ENCODE results near the gene SLC38A10. TPM values are rescaled to one million over a fixed set of nuclear protein-coding genes. Genes with fewer than 3 reads are reported as not detected.

Gene SLC38A10
- total and polyA plus RNA-seq, 2 of the 4 experiments (the other 2 are of a cell fraction), result 12.7 to 46.7 TPM

- Histone ChIP-seq H3K27me3 (ENCODE audit: control insufficient read depth, insufficient read depth, low read length) (no peaks in the 10 kb centered on the region), H4K5ac (ENCODE audit: low read depth, low read length) (no peak overlapping the region), H3K36me3 (ENCODE audit: control insufficient read depth, insufficient read depth, low read length) (peaks cover 38% of the 10 kb centered on the region), H3K4me3 (ENCODE audit: insufficient read depth, low read depth, low read length) (no peak overlapping the region), H2AK9ac (replicated peaks; ENCODE audit: low read depth, low read length, poor library complexity) (no peak overlapping the region), H3K79me1 (ENCODE audit: low read depth in 1 of 2, low read length in 2 of 2) (peaks cover 10 to 73% of the 10 kb centered on the region in 2 experiments), H3K27ac (ENCODE audit: insufficient read depth, low read length) (no peak overlapping the region), H2BK120ac (ENCODE audit: low read depth, low read length) (no peak overlapping the region), H2BK20ac (ENCODE audit: low read depth, low read length) (no peak overlapping the region), H2AFZ (replicated peaks; ENCODE audit: low read length, poor library complexity) (no peak overlapping the region), H4K20me1 (ENCODE audit: insufficient read depth, low read length) (peaks cover 29% of the 10 kb centered on the region), H3K4me1 (ENCODE audit: control insufficient read depth, insufficient read depth, low read length) (peaks cover 3% of the 10 kb centered on the region; the same call in 1 of the 2 replicates), H3K18ac (ENCODE audit: low read depth, low read length) (no peak overlapping the region), H3K14ac (replicated peaks; ENCODE audit: low read depth, low read length) (no peak overlapping the region), H2BK5ac (ENCODE audit: low read depth, low read length, poor library complexity, severe bottlenecking) (no peak overlapping the region), H3K56ac (ENCODE audit: extremely low read depth, insufficient read depth, low read length) (no peak overlapping the region), H4K8ac (ENCODE audit: low read depth in 2 of 2, low read length in 2 of 2) (no peak overlapping the region), H3K4ac (ENCODE audit: low read depth, low read length) (no peak overlapping the region), H4K91ac (ENCODE audit: insufficient read depth, low read depth, low read length) (no peak overlapping the region), H3K23ac (ENCODE audit: low read depth, low read length) (no peak overlapping the region), H2BK15ac (ENCODE audit: low read depth, low read length) (no peak overlapping the region), H3K4me2 (ENCODE audit: low read depth, low read length) (no peak overlapping the region), H3K9me1 (ENCODE audit: insufficient read depth, low read length) (no peaks in the 10 kb centered on the region; the same call in 1 of the 2 replicates), H3K9ac (ENCODE audit: low read depth, low read length) (no peak overlapping the region), H3K9me3 (ENCODE audit: control insufficient read depth, insufficient read depth, low read length) (no peaks in the 10 kb centered on the region), H2AK5ac (ENCODE audit: low read depth, low read length) (no peak overlapping the region)
- DNase-seq (no peak), ATAC-seq (ENCODE audit: low read depth) (no peak)
- in situ Hi-C loops (cut with MboI; ENCODE audit: low sequenced_read_pairs), result no loop called here
- intact Hi-C loops (cut with micrococcal nuclease), result no loop called here
- ChIA-PET CTCF (no interaction called here), POLR2A (ENCODE audit: unreplicated experiment) (no interaction called here)
- no TSS peak for BruUV-seq (replicated peaks)
- WGBS, 2 experiments (ENCODE audit: extremely low coverage in 2 of 2, insufficient read length in 1 of 2), result 100% methylated on average over 2 of the region's 21 CpGs; no CpG with 5 or more reads in 1 of the 2 experiments
- dilution Hi-C loops (cut with HindIII; ENCODE audit: low sequenced_read_pairs, unreplicated experiment), result no loop called here
- TF ChIP-seq MXI1 (IDR thresholded peaks at IDR 0.05; ENCODE audit: borderline replicate concordance, low read depth, low read length) (no peak), RAD21 (IDR thresholded peaks at IDR 0.05; ENCODE audit: low read length) (no peak), POLR2A (IDR thresholded peaks at IDR 0.05; ENCODE audit: low read depth, low read length) (no peak), MAFK (IDR thresholded peaks at IDR 0.05; ENCODE audit: low read depth, low read length) (no peak), CEBPB (IDR thresholded peaks at IDR 0.05; ENCODE audit: low read depth, low read length) (no peak), RCOR1 (IDR thresholded peaks at IDR 0.05; ENCODE audit: insufficient replicate concordance, low read length) (no peak), ELK1 (IDR thresholded peaks at IDR 0.05; ENCODE audit: borderline replicate concordance, low read depth, low read length) (no peak), MAZ (IDR thresholded peaks at IDR 0.05; ENCODE audit: borderline replicate concordance, low read depth, low read length) (no peak), NFE2L2 (IDR thresholded peaks at IDR 0.05; ENCODE audit: low read depth, low read length) (no peak), CTCF (conservative IDR thresholded peaks at IDR 0.05; ENCODE audit: low read depth, low read length) (no peak), FOS (IDR thresholded peaks at IDR 0.05; ENCODE audit: low read depth, low read length) (no peak), CHD1 (IDR thresholded peaks at IDR 0.05; ENCODE audit: low read depth, low read length) (no peak), USF2 (IDR thresholded peaks at IDR 0.05; ENCODE audit: low read depth, low read length) (no peak), SMC3 (IDR thresholded peaks at IDR 0.05; ENCODE audit: low read depth, low read length) (no peak), BHLHE40 (IDR thresholded peaks at IDR 0.05; ENCODE audit: low read depth, low read length) (no peak), RFX5 (IDR thresholded peaks at IDR 0.05; ENCODE audit: low read depth, low read length) (no peak)
Observed at GRCh38 chr17:81287152-81287551, 8.0 kb downstream of the SLC38A10 start.

All from IMR-90 (cell line).